ENCODE measurements around the gene HBG2.
"Not testable (repeated sequence)": the region's sequence is repeated elsewhere in the genome, so short reads cannot be mapped to it uniquely, and the experiment has no call there.

HBG2 gene

GRCh38 chr11:5254646-5255413 lies at the start of gene HBG2:
TSS of gene HBG2 (minus strand) at chr11:5254781. CDS start at chr11:5254728, 53 bp downstream.
- not testable (repeated sequence) for DNase-seq

- no peak for DNase-seq
Observed at GRCh38 chr11:5304046-5304445, 49.5 kb upstream of the HBG2 start.

- DNase-seq = no peak
Observed at GRCh38 chr11:5303626-5304025, 49.0 kb upstream of the HBG2 start.

- no peak for DNase-seq
Observed at GRCh38 chr11:5301846-5302245, 47.3 kb upstream of the HBG2 start, which contains the start of gene OR51B4. TSS of gene OR51B4 (minus strand) at chr11:5301946. CDS start at chr11:5301946, 0 bp downstream.

- DNase-seq = no peak
Observed at GRCh38 chr11:5300251-5300650, 45.7 kb upstream of the HBG2 start.

GRCh38 chr11:5298451-5298850 lies 43.9 kb upstream of the HBG2 start:
- no peak for DNase-seq

GRCh38 chr11:5297721-5298323 lies 43.2 kb upstream of the HBG2 start:
- no peak for DNase-seq

GRCh38 chr11:5294342-5294995 lies 39.9 kb upstream of the HBG2 start:
- not testable (repeated sequence) for DNase-seq

GRCh38 chr11:5293028-5293427 lies 38.4 kb upstream of the HBG2 start:
- DNase-seq = no peak

- DNase-seq = no peak
Observed at GRCh38 chr11:5291207-5291838, 36.7 kb upstream of the HBG2 start.

GRCh38 chr11:5290106-5290505 lies 35.5 kb upstream of the HBG2 start:
- no peak for DNase-seq

GRCh38 chr11:5289696-5290095 lies 35.1 kb upstream of the HBG2 start:
- DNase-seq = no peak

GRCh38 chr11:5288906-5289550 lies 34.4 kb upstream of the HBG2 start:
- no peak for DNase-seq

GRCh38 chr11:5288108-5288905 lies 33.7 kb upstream of the HBG2 start:
- DNase-seq = no peak

- DNase-seq = no peak
Observed at GRCh38 chr11:5286901-5287300, 32.3 kb upstream of the HBG2 start.

- DNase-seq = no peak
Observed at GRCh38 chr11:5286351-5286750, 31.8 kb upstream of the HBG2 start.

- no peak for DNase-seq
Observed at GRCh38 chr11:5285703-5286340, 31.2 kb upstream of the HBG2 start.

- DNase-seq = no peak
Observed at GRCh38 chr11:5284637-5285036, 30.1 kb upstream of the HBG2 start.

- no peak for DNase-seq
Observed at GRCh38 chr11:5283882-5284281, 29.3 kb upstream of the HBG2 start.

GRCh38 chr11:5283086-5283485 lies 28.5 kb upstream of the HBG2 start:
- DNase-seq = no peak

GRCh38 chr11:5282628-5283027 lies 28.0 kb upstream of the HBG2 start:
- DNase-seq = no peak

- DNase-seq = no peak
Observed at GRCh38 chr11:5281596-5281995, 27.0 kb upstream of the HBG2 start.
